Skin epidermis (tissue), 12 donors: Measurements from ENCODE around the gene KAZN.

Experiments used
- H3K27ac ChIP-seq, 21 experiments: fragments of 200-600 bp; sonication (generic) in 11 of 21; one replicate each; pipeline ENCODE4 v1.5.0; 2020; ENCODE audit warnings: mild to moderate bottlenecking in 3 of 21, inconsistent platforms in 2 of 21, moderate library complexity in 2 of 21
- H3K4me3 ChIP-seq, 7 experiments: fragments of 200-600 bp; sonication (generic) in 2 of 7; one replicate each; pipeline ENCODE4 v1.5.0; 2020; ENCODE audit warnings: inconsistent platforms in 2 of 7, mild to moderate bottlenecking in 2 of 7, moderate library complexity in 1 of 7

KAZN gene

GRCh38 chr1:14756589-14757285 is 158.3 kb downstream of the KAZN start:
- H3K27ac ChIP-seq: peak overlapping the region in 3 of 21 experiments; percentile 10 to 57 (median 17)
- no peak overlapping the region for H3K4me3 ChIP-seq

GRCh38 chr1:14757286-14757625 is 158.8 kb downstream of the KAZN start:
- Histone ChIP-seq H3K27ac (no peak overlapping the region), H3K4me3 (no peak overlapping the region)

- Histone ChIP-seq H3K4me3 (no peak overlapping the region), H3K27ac (no peak overlapping the region)
Measured at GRCh38 chr1:14759042-14759818, 160.7 kb downstream of the KAZN start.

GRCh38 chr1:14759843-14760242 is 161.4 kb downstream of the KAZN start:
- Histone ChIP-seq H3K27ac (no peak overlapping the region), H3K4me3 (no peak overlapping the region)

GRCh38 chr1:14760780-14761179 is 162.3 kb downstream of the KAZN start:
- no peak overlapping the region for H3K27ac ChIP-seq

GRCh38 chr1:14761291-14762153 is 163.0 kb downstream of the KAZN start:
- Histone ChIP-seq H3K4me3 (no peak overlapping the region), H3K27ac (no peak overlapping the region)

More at GRCh38 chr1:14760780-14761179, 162.3 kb downstream of the KAZN start:
- no peak overlapping the region for H3K4me3 ChIP-seq

GRCh38 chr1:14763977-14764376 is 165.5 kb downstream of the KAZN start:
- H3K4me3 ChIP-seq: no peak overlapping the region
- no peak overlapping the region for H3K27ac ChIP-seq

- Histone ChIP-seq H3K27ac (peak overlapping the region in 14 of 21 experiments; percentile 40 to 77 (median 66)), H3K4me3 (no peak overlapping the region)
Measured at GRCh38 chr1:14765773-14766172, 167.3 kb downstream of the KAZN start.

- Histone ChIP-seq H3K27ac (peak overlapping the region in 5 of 21 experiments; percentile 8 to 72 (median 34)), H3K4me3 (no peak overlapping the region)
Measured at GRCh38 chr1:14767075-14767474, 168.6 kb downstream of the KAZN start.

GRCh38 chr1:14768582-14769304 is 170.3 kb downstream of the KAZN start:
- H3K27ac ChIP-seq: peak overlapping the region in 1 of 21 experiments; percentile 4
- no peak overlapping the region for H3K4me3 ChIP-seq

- Histone ChIP-seq H3K4me3 (no peak overlapping the region), H3K27ac (no peak overlapping the region)
Measured at GRCh38 chr1:14769486-14770274, 171.2 kb downstream of the KAZN start.

GRCh38 chr1:14773396-14774025 is 175.0 kb downstream of the KAZN start:
- Histone ChIP-seq H3K4me3 (no peak overlapping the region), H3K27ac (no peak overlapping the region)

- Histone ChIP-seq H3K27ac (no peak overlapping the region), H3K4me3 (no peak overlapping the region)
Measured at GRCh38 chr1:14774225-14774624, 175.7 kb downstream of the KAZN start.

- Histone ChIP-seq H3K27ac (no peak overlapping the region), H3K4me3 (no peak overlapping the region)
Measured at GRCh38 chr1:14774988-14775387, 176.5 kb downstream of the KAZN start.

- Histone ChIP-seq H3K27ac (no peak overlapping the region), H3K4me3 (no peak overlapping the region)
Measured at GRCh38 chr1:14775434-14775833, 176.9 kb downstream of the KAZN start.

- Histone ChIP-seq H3K27ac (no peak overlapping the region), H3K4me3 (no peak overlapping the region)
Measured at GRCh38 chr1:14777516-14778506, 179.3 kb downstream of the KAZN start.

- H3K4me3 ChIP-seq: no peak overlapping the region
- H3K27ac ChIP-seq: no peak overlapping the region
Measured at GRCh38 chr1:14778541-14778897, 180.0 kb downstream of the KAZN start.
